Stimulated activated CD8-positive, alpha-beta memory T cell treated with anti-CD3 and anti-CD28 coated beads, Interleukin-12 subunit alpha, Interleukin-12 subunit beta, amount 100 ng/mL, for 4 hours (primary cell): ENCODE measurements around the gene CCNB2.
"Not testable (repeated sequence)": the region's sequence is repeated elsewhere in the genome, so short reads cannot be mapped to it uniquely, and the experiment has no call there.

Source experiments
- DNase-seq: peaks from one replicate; pipeline ENCODE4 v3.0.0-alpha.2; 2020; ENCODE audit warnings: low read depth

CCNB2 gene

DNA sequence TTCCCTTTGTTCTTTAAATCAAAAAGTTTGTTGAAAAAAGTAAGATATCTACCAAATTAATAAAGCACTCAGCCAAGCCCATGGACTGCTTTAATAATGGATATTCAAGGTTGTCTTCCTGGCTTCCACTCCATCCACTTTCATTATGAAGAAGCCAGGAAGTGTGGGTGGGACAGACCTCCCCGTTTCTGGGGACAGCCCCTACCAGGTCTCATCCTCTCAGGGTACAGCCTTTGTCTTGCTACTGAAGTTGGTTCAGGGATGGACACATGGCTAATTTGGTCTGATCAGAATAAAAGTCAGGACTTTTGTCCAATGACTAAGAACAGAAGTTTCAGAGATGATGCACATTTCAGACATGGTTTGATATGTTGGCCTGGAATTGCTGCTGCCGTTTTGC is 32.6 kb downstream of the CCNB2 start:
- no peak for DNase-seq

DNA sequence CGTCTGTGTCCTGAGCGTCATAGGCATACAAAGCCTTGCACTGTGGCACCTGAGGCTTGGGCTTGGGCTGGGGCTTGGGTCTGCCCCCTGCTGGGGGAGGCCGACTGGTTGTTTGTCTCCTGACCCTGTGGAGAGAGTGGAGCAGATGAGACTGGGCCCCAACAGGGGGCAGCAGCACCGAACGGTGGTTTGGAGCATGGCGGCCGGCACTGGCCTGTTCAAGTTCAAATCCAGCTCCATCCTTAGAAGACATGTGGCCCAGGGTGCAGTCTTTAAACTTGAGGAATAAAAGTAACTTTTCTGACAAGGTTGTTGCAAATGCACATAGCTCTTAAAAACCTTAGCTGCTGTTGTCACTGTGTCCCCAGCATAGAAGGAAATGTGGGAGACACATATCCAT is 33.3 kb downstream of the CCNB2 start:
- DNase-seq: peak; percentile 14

DNA sequence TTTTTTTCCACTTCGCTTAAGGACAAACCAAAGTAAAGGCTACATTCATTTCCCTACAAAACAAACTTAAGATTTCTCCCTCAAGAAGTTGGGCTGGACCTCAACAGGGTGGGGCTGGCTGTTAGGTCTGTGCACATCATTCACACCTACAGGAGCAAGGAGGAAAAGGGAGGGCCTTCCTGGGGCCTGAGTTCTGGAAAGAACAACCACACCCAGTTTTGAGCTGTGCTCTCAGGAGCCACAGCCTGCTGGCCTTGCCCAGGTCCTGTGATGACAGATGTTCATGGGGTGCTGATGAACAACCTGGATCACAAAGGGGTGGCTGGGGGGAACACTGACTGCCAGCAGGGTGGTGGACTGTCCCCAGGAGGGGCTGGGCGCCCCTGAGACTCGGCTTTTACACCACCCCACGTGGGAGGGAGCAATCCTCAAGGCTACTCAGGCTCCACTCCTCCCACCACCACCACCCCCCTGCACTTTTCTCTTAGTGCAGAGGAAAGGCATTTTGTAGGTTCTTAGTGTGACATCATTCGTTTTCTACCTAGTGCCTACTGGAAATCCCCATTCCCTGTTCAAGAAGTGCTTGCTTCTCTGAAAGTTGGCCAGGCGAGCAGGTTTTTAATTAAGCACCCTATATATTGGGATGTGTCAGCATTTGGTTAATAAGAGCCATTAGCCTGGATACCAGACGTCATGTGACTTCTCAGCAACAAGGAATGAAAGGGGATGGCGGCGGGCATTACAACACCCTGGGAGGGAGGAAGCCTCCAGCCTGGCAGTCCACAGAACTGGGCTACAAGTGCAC is 35.7 kb downstream of the CCNB2 start:
- DNase-seq: no peak

DNA sequence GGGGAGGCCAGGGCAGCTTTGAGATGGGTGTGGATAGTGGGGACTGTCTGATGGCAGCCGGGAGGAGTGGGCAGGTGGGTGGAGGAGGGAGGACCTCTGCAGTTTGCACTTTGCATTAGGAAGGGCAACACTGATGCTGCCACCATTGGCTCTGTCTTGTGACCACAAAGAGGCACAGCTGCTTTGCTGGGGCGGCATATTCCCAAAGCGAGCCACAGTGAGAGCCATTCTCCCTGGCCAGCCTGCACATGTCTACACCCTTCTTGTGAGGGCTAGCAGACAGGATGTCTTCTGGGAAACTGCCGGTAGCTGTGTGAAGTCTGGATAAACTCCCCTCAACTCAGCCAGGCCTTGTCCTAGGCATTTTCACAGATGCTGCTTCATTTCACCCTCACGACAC is 38.3 kb downstream of the CCNB2 start:
- no peak for DNase-seq

DNA sequence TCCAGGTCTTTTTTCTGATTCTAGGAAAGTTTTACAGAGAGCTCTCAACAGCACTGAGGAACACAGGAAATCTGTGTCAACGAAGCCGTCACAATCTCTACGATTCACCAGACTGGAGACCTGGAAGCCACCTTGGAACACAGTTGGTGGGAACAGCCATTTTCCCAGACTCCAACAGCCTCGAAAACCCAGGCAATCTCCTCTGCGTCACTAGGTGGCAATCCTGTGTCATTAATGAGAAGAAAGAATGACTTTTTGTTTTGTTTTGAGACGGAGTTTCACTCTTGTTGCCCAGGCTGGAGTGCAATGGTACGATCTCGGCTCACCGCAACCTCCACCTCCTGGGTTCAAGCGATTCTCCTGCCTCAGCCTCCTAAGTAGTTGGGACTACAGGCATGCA is 39.6 kb downstream of the CCNB2 start:
- not testable (repeated sequence) for DNase-seq

DNA sequence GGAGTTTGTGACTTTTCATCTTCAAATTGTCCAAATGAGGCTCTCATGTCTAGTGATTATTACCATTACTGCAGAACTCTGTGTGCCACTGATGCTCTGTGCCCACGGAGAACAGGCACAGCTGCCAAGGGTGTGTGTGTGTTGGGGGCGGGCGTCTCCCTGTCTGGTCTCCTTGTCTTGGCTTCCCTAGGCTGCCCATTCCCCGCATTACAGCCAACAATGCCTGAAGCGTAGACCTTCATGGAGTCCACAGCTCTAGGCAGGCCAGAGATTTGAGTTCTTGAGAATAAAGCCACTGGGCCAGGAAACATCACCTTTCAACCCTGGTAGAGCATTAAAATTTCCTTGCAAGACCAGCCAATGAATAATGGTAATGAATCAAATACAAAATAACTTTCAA is 42.7 kb downstream of the CCNB2 start:
- DNase-seq: no peak

DNA sequence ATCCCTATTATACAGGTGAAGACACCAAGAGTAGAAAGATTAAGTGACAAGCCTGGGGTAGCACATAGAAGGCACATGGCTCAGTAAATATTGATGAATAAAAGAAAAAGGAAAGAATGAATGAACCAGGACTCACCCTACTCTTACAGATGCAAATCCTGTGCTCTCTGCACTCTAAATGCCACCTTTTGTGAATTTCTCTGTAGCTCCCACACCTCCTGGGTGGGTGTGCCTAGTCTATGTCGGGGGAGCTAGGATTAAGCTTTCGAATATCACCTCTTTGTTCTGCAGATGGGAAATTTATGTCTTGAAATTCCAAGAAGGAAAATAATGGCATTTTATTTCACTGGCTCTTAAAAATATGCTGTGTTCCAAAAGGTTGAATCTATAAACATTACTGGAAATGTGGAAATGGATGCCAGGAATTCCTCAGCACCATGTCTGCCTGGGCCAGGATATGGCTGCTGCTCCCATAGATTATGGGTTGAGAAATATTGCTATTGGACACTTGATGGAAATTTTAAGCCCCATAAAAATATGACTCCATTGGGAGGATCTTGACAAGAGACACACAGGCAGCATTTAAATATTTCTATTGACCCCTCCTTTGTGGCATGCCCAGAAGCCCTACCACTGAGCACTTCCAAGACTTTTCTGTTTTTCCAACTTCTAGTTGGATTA is 43.3 kb downstream of the CCNB2 start:
- DNase-seq: no peak

DNA sequence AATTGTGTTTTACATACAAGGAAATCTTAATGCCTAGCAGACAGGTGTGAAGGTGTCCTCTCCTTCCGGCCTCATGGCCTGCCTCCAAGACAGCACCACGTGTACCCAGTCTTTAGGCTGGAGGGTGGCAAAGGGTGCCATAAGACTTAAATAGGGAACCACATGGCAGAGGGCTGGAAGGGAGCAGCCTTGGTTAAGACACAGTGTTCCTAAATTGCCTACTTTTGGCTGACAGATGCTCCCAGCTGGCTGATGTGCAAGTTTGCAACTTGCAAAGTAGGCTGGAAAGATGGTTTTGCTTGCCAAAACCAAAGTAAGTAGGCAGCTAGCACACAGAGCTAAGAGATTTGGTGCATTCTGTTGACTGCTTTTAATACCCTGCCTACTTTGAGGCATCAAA is 45.2 kb downstream of the CCNB2 start:
- DNase-seq: no peak

DNA sequence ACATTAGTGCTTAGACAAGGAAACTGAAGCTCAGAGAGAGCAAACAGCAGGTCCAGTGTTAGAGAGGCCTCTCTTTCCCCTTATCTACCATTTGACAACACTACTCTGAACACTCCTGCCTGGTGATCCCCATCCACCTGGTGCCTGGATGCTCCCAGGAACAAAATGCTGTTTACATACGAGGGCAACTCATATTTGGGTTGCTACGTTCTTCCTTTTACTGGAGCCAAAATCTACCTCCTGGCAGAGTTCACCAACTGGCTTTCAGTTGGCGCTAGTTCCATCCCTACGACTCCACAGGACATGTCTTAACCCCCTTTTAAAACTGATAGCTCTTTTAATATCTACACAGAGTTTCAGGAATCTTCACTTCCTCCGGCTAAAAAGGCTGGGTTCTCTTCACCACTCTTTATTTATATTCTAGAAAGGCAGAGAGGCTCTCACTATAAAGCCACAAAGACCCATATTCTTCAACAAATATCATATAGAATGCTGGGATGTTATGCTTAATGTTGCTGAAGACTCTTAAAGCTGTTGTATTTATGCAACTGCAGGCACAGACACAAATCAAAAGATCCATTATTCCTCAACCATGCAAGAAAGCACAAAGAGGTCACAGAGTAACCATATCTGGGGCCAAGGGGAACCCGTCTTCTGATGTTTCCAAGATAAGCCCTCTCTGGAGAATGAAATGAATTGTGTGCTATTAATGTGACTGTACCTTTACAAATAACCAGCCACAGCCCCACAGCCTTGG is 47.9 kb downstream of the CCNB2 start:
- no peak for DNase-seq

DNA sequence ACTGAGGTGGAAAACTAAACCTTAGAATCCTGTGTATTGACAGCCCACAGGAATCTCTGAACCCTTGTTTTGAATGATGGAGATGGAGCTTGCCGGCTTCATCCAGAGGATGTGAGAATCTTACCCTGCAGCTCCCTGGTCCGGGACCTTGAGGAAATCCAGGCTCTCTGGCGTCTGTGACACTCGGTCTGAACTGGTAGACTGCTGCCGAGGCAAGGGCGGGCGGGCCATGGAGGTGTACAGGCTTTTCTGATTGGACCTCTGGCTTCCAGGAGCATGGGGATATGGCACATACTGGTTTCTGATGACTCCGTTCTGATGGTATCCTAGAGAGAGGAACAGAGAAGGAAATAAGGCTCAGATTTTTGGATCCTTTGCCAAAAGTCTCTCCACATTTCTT is 48.5 kb downstream of the CCNB2 start:
- DNase-seq: no peak

DNA sequence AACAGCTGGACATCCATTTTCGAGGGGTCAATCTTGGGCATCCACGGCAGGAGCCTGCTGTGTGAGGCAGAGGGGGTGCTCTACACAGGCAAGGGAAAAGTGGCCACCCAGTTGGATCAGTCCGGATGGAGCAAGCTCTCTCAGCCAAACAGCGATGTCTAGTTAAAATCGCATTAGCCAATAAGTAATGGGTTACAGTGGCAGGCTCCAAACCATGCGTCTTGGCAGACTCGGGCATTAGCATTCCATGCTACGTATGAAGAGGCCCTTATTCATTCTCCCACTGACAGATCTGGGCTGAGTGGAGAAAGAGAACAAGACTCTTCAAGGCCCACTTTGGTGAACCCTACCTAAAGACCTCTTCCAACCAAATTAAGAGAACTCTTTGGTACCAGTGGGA is 49.3 kb downstream of the CCNB2 start:
- no peak for DNase-seq

DNA sequence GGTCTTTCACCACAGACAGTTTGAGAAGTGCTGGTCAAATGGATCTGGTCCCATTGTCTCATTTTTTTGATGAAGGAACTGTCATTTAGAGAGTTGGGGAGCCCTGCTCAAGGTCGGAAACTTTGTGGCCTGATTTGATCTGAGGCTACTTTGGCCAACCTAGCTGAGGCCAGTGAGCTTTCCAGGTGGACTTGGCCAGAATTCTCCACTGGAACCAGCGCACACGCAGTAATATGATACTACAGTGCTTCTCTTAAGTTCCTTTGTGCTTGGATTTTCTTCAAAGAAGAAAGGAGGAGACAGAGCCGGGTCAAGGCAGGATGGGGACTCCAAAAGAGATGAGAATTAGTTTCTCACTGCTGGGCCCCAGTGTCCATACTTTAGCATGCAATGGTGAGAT is 50.5 kb downstream of the CCNB2 start:
- no peak for DNase-seq

DNA sequence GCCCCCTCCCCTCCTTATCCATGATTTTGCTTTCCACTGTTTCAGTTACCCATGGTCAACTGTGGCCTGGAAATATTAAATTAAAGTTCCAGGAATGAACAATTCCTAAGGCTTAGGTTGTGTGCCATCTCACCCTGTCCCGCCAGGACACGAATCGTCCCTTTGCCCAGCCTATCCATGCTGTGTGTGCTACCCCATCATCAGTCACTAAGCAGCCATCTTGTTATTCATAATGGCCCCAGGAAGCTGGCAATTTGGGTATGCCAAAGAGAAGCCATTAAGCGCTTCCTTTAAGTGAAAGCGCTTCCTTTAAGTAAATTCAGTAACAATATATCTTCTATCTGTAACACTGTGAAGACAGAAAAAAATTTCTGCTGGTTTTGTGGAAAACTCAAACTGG is 52.5 kb downstream of the CCNB2 start:
- no peak for DNase-seq

DNA sequence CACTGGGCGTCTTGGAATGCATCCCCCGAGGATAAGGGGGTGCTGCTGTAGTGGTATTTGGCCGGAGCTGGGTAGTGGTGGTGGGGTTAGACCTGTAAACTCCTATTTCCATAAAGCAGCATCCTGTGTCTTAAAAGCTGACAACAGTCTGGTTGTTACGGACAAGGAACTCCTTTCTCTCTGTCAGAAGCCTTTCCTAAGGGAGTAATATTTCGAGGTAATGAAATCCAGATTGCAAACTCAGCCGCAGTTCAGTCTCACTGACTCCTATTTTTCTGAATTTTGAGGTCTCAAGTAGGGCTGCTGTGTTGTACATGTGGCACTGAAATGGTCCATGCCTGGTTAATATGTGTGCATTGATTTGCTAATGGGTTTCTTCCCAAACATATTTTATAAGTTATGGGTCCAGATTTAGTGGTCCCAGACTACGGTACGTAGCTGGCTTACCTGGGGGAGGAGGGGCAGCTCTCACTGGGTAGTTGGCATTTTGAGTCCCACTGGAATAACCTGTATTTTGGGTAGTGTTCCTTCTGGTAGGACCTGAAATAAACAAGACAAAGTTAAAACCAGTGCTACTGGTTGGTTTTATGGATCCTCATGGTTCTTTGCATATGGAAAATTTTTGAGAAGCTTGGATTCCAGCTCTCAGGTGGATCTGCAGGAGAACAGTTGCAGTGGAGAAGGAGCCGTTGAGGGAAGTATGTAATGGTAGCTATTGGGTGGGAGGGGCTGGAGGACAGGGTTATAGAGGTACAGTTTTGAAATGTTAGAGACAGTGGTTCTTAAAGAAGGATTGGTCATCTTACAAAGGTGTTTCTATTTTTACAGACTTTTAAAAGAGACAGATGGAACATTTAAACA is 53.1 kb downstream of the CCNB2 start:
- no peak for DNase-seq

DNA sequence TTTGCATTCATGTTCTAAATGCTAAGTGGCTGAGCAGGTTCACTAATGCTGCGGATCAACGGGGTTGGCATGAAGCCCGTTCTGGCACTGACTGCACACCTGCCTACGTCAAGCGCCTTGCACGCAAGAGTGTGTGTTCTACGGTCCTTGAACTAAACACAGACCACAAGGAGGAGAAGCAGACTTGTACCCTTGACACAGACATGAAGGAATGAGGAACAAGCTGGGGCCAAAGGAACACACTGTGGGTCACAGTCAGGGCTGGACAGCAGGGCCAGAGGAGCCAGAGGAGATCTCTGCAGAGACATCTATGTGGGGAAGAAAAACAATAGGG is 53.7 kb downstream of the CCNB2 start:
- DNase-seq: no peak

DNA sequence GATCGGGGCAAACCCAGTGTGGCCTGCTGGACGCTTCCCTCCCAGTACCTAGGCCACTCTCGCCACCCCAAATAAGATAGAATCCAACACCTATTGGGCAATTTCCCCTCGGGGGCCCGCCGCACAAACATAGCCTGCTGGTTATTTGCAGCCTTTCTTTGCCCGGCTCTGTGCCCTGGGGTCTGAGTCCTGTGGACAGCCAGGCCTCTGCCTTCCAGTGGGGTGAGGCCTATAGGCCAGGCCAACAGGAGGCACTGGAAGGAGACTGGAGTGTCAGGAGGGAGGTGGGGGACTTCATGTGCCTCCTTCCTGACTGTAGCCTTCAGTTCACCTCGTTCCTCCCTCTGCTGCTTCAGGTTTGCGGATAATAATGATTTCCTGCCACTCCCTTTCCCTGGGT is 54.3 kb downstream of the CCNB2 start:
- no peak for DNase-seq

DNA sequence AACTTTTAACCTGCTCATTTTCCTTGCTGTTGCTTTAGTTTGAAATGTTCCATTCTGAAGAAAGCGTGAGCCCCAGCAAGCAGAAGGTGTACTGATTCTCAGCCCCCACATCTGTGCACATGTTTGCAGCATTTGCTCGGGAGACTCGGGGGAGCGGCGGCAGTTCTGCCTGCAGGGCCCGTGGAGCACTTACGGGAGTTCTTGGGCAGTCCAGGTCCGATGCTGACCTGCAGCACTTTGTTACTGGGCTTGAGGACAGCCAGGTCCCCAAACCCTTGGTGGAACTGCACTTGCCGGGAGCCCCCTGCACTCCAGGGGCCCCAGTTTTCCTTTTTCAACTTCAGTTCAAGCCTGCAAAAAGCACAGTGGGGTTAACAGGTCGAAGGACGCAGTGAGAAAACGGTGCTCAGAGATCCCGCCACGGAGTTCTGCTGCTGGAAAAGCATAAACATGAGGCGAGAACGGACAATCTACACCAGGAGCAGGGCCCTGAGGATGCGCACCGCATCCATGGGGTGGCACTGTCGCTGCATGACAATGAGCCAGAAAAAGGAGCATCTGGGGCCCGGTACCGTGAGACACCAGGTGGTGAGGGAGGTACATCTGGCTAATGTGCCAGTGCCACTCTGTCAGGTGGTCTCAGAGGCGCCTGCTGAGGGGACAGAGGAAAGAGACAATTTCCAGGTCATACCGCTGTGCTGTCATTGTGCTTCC is 56.1 kb downstream of the CCNB2 start:
- DNase-seq: no peak

DNA sequence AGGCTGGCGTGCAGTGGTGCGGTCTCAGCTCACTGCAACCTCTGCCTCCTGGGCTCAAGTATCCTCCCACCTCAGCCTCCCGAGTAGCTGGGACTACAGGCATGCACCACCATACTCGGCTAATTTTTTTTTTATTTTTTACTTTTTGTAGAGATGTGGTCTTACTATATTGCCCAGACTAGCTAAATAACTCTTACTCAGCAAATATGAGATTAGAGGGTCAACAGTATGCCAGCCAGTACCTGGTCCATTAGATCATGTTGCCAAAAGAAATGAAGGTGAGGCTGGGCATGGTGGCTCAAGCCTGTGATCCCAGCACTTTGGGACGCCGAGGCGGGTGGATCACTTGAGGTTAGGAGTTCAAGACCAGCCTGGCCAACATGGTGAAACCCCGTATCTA is 57.1 kb downstream of the CCNB2 start:
- not testable (repeated sequence) for DNase-seq

DNA sequence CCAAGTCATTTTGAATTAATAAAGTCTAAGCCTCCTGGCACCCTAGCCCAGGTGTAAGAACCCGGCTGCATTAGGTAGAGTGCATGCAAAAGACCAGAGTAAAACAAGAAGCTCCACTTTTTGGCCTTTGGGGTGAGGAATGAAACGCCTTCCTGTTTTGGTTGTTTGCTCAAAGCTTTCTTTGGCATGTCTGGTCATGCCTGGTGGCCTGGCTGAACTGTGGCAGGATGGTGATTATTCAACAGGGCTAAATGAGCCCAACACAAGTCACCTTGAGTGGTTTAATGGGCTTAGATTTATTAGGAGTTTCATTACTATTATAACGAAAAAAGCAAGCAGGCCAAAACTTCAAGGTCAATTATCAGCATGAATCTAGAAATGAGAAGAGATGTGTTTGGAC is 60.8 kb downstream of the CCNB2 start:
- DNase-seq: no peak

DNA sequence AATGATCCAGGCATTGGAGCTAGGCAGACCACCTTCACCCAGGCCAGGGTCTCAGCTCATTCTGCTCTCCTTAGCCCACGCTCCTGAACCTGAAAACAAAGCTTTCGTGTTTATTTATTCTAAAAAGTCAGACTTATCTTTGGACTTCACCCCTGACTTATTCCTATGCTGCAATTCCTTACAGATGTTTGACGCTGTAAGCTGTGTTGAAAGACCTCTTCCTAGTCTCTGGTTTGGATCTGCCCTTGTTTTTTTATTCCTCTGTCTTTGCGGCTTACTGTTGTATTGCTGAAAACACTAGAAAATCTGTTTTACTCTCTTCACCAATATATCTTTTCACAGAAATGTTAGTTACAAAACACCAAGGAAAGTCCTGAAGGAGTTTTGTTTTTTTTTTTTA is 61.2 kb downstream of the CCNB2 start:
- DNase-seq: no peak

DNA sequence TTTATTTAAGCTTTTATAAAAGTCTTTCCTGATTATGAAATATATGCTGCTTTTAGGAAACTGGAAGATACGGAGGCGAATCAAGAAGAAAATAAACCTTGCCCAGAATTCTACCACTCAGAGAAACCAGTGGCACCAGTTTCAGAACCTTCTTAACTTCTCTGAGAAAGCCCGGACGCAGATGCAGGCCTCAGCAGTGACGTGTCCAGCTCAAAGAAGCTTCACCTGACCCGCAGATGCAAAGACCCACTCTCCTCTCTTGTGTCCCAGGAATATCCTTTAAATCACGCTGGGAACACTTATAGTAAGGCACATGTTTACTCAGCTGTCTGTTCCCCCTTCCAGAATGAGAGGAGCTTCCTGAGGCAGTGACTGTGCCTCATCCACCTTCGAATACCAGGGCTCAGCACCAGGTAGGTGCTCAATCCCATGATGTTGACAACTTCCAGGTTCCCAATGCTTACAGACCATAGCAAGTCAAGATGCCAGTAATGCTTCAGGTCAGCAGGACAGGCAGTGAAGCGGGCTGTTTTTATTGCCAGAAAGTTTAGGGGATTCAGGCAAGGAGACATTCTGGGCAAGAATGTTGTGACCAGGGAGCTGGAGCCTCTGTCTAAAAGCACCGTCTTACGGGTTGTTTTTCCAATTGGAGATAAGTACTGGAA is 61.8 kb downstream of the CCNB2 start:
- DNase-seq: no peak
